HFF-Myc (cell line): ENCODE measurements around the gene PRSS53.
A peak's percentile ranks its signal among the peaks of the same experiment; 100 is the strongest.

Experiments used
- DNase-seq: peaks from one replicate; pipeline ENCODE4 v3.0.0-alpha.2; 2011; ENCODE audit warnings: low read depth; ENCODE audit errors: extremely low read depth
- H3K4me3 ChIP-seq: replicated peaks from 2 replicates; pipeline ENCODE4 v1.5.1; 2011; ENCODE audit warnings: low read depth, mild to moderate bottlenecking, control low read depth, low read length
- CTCF ChIP-seq: IDR thresholded peaks from 2 replicates; pipeline ENCODE4 v1.5.1; 2012; ENCODE audit warnings: mild to moderate bottlenecking, low read depth, low read length, control low read depth; ENCODE audit errors: missing control alignments

PRSS53 gene

GRCh38 chr16:31063495-31063842 is 25.3 kb downstream of the PRSS53 start:
- no peak for DNase-seq
- TF ChIP-seq CTCF = no peak
- H3K4me3 ChIP-seq = no peak overlapping the region

GRCh38 chr16:31061813-31062440 is 26.8 kb downstream of the PRSS53 start:
- no peak for DNase-seq
- H3K4me3 ChIP-seq = no peak overlapping the region
- no peak for TF ChIP-seq CTCF

DNA sequence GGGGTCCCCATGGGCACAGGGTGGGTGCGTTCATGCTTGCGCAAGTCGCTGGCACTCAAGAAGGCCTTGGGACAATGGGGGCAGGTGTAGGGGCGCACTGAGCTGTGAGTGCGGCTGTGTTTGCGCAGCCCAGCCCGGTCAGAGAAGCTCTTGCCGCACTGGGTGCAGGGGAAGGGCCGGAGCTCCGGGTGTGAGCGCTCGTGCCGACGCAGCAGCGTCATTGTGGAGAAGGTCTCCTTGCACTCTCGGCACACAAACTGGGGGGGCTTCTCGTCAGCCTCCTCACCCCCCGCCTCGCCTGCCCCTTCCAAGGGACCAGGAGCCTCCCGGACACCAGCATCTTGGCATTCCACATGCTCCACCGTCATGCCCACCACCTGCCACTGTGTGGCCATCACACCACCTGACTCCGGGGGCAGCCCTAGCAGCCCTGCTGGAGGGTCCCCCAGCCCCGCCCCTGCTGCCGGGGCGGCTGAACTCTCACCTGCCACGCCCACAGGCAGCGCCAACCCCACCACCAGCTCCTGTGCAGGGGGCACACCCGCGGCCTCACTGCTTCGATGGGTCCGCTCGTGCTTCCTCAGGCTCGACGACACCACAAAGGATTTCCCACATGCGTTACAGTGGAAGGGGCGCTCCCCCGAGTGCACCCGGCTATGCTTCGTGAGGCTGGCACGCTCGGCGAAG is 27.5 kb downstream of the PRSS53 start:
- TF ChIP-seq CTCF = no peak
- no peak for DNase-seq

GRCh38 chr16:31055613-31056012 is 33.1 kb downstream of the PRSS53 start:
- TF ChIP-seq CTCF = no peak
- no peak overlapping the region for H3K4me3 ChIP-seq
- DNase-seq = no peak

More for the DNA sequence above, 27.5 kb downstream of the PRSS53 start:
- H3K4me3 ChIP-seq = no peak overlapping the region

- peak; percentile 90 for DNase-seq
Observed at GRCh38 chr16:31052114-31052513, 36.6 kb downstream of the PRSS53 start.

DNA sequence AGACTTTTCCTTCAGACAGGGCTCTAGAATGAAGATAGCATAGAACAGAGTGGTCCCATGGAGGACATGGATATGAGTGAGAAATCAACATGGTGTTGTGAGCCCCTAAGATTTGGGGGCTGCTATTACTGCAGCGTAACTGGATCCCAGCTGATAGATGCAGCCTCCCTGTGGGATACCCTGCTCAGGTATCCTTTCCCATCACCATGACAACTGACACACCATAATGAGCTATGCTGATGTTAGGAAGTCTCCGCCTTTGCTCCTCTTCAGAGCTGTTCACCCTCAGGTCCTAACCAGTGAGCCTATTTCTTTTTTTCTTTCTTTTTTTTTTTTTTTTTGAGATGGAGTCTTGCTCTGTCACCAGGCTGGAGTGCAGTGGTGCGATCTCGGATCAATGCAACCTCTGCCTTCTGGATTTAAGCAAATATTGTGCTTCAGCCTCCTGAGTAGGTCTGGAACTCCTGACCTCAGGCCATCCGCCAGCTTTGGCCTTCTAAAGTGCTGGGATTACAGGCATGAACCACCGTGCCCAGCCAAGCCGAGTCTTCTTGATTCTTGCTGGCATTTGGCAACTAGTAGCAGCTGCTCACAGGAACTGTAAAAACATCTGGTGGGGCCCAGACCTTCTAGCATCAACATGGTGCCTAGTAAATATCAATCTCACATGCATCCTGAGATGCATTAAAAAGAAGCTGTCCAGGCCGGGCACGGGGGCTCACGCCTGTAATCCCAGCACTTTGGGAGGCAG is 38.3 kb downstream of the PRSS53 start:
- H3K4me3 ChIP-seq = no peak overlapping the region
- no peak for TF ChIP-seq CTCF
- no peak for DNase-seq

More at GRCh38 chr16:31052114-31052513, 36.6 kb downstream of the PRSS53 start:
- no peak for TF ChIP-seq CTCF
- H3K4me3 ChIP-seq = no peak overlapping the region
